Kidney tubule cell (primary cell): Measurements from ENCODE around the gene RGS7BP.
A peak's percentile ranks its signal among the peaks of the same experiment; 100 is the strongest.

Experiments used
- DNase-seq: peaks from one replicate; pipeline ENCODE4 v3.0.0-alpha.2; 2018; ENCODE audit warnings: low spot score

Gene RGS7BP

GRCh38 chr5:64632251-64632650, 126.4 kb downstream of the RGS7BP start:
- no peak for DNase-seq

DNA sequence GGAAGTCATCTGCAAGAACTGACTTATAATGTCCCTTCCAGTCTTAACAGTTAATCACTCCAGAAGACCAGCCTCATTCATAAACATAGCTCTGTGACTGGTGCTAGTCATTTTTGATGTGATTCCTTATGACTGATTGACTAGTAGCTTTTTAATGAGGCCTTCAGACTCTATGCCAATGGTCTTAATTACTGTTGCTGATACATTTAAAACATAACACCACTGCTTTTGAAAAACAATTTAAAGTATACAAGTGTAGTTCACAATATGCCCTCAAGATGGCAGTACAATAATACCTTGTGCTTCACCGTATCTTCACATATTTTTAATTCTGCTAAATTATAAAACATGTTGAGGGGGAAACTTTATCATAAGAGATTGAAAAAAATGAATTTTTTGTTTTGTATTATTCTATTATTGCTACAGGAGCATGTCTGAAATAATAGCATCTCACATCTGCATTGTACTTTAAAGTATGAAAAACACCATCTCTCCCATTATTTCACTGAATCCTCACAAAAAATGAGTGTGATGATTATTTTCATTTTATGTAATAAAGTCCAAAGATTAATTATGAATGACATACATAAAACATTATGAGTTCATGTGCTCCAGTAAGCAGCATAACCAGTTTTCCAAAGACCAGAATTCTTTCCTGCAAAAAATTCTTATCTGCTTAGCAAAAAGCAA, 129.3 kb downstream of the RGS7BP start:
- DNase-seq = peak; percentile 41

GRCh38 chr5:64637144-64637543, 131.3 kb downstream of the RGS7BP start:
- no peak for DNase-seq

DNA sequence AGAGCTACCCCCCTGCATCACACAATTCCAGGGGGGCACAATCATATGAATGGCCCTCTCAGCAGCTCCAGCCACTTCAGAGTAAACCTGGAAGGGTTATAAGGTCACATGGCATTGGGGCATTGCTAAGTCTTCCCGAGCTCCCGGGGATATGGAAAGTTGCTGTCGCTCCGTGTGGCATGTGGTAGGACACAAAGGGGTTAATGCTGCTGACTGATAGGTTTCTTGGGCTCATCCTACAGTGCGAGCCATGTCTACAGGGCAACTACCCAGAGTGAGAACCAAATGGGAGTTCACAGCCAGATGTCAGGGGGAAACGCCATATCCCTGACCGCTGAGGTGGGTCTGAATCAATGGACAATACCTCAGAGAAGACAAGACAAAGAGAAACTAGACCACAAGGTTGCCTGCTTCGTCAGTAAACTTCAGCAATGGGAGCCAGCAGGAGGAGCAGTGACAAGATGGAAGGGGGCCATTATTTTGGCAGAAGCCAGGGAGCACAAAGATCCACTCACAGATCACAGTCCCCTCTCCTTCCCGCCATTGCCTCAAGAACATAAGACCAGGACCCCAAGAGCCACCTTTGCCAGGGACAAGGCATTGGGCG, 132.1 kb downstream of the RGS7BP start:
- DNase-seq = no peak

GRCh38 chr5:64644831-64645230, 139.0 kb downstream of the RGS7BP start:
- no peak for DNase-seq

DNA sequence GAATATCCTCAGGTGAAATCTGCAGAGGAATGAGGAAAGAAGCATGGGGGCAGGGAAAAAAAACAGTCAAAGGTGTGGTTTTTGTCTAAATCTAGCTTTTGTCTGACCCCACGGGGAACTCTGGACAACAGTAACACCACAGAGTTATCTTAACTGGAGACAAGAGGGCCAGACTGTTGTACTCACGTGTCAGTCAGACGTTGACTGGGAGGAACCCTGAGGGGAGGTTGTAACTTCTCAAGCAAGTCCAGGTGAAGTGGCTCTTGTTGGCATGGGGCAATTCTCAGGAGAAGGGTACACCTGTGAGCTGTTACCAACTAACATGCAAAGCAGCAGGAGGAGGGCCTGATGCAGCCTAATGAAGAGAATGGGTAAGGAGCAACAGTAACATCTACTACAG, 140.4 kb downstream of the RGS7BP start:
- DNase-seq = no peak

DNA sequence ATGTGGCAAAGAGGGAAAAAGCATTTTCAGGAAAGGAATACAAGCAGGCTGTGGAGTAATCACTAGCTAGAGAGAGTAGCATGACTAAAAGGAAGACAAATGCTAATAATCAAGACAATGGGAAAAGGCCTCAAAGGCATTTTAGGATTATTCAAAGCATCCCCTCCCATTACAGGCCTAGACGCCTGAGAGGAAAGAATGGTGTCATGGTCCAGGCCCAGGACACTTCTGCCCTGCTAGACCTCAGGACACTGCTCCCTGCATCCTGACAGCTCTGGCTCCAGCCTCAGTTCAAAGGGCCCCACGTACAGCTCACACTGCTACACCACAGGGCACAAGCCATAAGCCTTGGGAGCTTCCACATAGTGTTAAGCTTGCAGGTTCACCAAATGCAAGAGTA, 143.7 kb downstream of the RGS7BP start:
- no peak for DNase-seq

- DNase-seq = peak; percentile 64
These were observed 148.1 kb downstream of the RGS7BP start for GRCh38 chr5:64653766-64654560.

- DNase-seq = no peak
These were observed 148.7 kb downstream of the RGS7BP start for GRCh38 chr5:64654561-64654938.

- no peak for DNase-seq
These were observed 149.8 kb downstream of the RGS7BP start for GRCh38 chr5:64655596-64655995.

- DNase-seq = no peak
These were observed 153.5 kb downstream of the RGS7BP start for GRCh38 chr5:64659289-64659688.
